ENCODE results near the gene KIF3C. TPM values are rescaled to one million over a fixed set of nuclear protein-coding genes. Genes with fewer than 3 reads are reported as not detected.

The KIF3C gene
- total and polyA plus RNA-seq, 10 of the 15 experiments (the other 5 are each of a cell fraction or from before 2014, with no cell fraction given), result 0.10 to 0.63 (median 0.46) TPM

DNA sequence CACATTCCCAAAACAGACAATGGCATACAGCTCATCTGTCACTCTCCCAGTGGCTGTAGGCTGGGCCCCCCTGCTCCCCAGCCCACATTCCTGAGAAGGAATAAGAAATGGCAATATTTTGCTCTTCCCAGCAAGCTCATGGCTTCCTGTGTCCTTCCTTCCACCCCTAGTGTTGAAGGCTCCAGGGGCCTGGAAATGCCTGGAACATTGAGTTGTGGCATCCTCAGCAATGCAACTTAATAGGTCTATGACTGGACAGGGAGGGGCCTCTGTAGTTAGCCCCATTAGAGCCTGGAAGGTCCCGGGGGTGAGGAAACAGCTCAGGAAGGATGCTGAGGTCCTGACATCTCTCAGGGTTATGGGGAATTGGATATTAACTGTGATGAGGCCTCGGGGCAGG lies 3.3 kb downstream of the KIF3C start (continued):
- TF ChIP-seq, protein P1, sequence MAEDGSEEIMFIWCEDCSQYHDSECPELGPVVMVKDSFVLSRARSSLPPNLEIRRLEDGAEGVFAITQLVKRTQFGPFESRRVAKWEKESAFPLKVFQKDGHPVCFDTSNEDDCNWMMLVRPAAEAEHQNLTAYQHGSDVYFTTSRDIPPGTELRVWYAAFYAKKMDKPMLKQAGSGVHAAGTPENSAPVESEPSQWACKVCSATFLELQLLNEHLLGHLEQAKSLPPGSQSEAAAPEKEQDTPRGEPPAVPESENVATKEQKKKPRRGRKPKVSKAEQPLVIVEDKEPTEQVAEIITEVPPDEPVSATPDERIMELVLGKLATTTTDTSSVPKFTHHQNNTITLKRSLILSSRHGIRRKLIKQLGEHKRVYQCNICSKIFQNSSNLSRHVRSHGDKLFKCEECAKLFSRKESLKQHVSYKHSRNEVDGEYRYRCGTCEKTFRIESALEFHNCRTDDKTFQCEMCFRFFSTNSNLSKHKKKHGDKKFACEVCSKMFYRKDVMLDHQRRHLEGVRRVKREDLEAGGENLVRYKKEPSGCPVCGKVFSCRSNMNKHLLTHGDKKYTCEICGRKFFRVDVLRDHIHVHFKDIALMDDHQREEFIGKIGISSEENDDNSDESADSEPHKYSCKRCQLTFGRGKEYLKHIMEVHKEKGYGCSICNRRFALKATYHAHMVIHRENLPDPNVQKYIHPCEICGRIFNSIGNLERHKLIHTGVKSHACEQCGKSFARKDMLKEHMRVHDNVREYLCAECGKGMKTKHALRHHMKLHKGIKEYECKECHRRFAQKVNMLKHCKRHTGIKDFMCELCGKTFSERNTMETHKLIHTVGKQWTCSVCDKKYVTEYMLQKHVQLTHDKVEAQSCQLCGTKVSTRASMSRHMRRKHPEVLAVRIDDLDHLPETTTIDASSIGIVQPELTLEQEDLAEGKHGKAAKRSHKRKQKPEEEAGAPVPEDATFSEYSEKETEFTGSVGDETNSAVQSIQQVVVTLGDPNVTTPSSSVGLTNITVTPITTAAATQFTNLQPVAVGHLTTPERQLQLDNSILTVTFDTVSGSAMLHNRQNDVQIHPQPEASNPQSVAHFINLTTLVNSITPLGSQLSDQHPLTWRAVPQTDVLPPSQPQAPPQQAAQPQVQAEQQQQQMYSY (CRISPR knock-in tag; IDR thresholded peaks at IDR 0.05), result no peak
- TF ChIP-seq, protein P2, sequence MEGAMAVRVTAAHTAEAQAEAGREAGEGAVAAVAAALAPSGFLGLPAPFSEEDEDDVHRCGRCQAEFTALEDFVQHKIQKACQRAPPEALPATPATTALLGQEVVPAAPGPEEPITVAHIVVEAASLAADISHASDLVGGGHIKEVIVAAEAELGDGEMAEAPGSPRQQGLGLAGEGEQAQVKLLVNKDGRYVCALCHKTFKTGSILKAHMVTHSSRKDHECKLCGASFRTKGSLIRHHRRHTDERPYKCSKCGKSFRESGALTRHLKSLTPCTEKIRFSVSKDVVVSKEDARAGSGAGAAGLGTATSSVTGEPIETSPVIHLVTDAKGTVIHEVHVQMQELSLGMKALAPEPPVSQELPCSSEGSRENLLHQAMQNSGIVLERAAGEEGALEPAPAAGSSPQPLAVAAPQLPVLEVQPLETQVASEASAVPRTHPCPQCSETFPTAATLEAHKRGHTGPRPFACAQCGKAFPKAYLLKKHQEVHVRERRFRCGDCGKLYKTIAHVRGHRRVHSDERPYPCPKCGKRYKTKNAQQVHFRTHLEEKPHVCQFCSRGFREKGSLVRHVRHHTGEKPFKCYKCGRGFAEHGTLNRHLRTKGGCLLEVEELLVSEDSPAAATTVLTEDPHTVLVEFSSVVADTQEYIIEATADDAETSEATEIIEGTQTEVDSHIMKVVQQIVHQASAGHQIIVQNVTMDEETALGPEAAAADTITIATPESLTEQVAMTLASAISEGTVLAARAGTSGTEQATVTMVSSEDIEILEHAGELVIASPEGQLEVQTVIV (IDR thresholded peaks at IDR 0.05; ENCODE audit: borderline replicate concordance, partially characterized antibody), result no peak
- TF ChIP-seq SIX5 (IDR thresholded peaks at IDR 0.05; ENCODE audit: low read depth, low read length, severe bottlenecking), result no peak
- TF ChIP-seq, protein P3, sequence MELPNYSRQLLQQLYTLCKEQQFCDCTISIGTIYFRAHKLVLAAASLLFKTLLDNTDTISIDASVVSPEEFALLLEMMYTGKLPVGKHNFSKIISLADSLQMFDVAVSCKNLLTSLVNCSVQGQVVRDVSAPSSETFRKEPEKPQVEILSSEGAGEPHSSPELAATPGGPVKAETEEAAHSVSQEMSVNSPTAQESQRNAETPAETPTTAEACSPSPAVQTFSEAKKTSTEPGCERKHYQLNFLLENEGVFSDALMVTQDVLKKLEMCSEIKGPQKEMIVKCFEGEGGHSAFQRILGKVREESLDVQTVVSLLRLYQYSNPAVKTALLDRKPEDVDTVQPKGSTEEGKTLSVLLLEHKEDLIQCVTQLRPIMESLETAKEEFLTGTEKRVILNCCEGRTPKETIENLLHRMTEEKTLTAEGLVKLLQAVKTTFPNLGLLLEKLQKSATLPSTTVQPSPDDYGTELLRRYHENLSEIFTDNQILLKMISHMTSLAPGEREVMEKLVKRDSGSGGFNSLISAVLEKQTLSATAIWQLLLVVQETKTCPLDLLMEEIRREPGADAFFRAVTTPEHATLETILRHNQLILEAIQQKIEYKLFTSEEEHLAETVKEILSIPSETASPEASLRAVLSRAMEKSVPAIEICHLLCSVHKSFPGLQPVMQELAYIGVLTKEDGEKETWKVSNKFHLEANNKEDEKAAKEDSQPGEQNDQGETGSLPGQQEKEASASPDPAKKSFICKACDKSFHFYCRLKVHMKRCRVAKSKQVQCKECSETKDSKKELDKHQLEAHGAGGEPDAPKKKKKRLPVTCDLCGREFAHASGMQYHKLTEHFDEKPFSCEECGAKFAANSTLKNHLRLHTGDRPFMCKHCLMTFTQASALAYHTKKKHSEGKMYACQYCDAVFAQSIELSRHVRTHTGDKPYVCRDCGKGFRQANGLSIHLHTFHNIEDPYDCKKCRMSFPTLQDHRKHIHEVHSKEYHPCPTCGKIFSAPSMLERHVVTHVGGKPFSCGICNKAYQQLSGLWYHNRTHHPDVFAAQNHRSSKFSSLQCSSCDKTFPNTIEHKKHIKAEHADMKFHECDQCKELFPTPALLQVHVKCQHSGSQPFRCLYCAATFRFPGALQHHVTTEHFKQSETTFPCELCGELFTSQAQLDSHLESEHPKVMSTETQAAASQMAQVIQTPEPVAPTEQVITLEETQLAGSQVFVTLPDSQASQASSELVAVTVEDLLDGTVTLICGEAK (IDR thresholded peaks at IDR 0.05; ENCODE audit: borderline replicate concordance), result no peak

Measured in GM12878 (cell line).